Measurements from ENCODE around the gene GDA.

The GDA gene

DNA sequence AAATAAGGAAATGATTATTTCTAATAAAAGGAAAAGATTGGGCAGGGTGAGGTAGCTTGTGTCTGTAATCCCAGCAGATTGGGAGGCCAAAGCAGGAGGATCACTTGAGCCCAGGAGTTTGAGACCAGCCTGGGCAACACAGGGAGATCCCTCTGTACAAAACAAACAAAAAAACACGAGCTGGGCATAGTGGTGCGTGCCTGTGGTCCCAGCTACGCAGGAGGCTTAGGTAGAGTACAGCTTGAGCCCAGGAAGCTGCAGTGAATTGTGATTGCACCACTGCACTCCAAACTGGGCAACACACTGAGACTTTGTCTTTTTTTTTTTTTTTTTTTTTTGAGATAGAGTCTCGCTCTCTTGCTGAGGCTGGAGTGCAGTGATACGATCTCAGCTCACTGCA lies 18.8 kb downstream of the GDA start:
- Histone ChIP-seq H3K9me3 (ENCODE audit: severe bottlenecking) (no peaks in the 10 kb centered on the region), H3K27me3 (ENCODE audit: insufficient read depth, poor library complexity, severe bottlenecking) (no peaks in the 10 kb centered on the region), H3K4me1 (ENCODE audit: insufficient read depth, poor library complexity, severe bottlenecking) (no peaks in the 10 kb centered on the region), H3K4me3 (ENCODE audit: severe bottlenecking) (no peak overlapping the region), H3K27ac (ENCODE audit: poor library complexity, severe bottlenecking) (no peak overlapping the region), H3K36me3 (ENCODE audit: low read depth) (no peaks in the 10 kb centered on the region)
- TF ChIP-seq, protein P1, sequence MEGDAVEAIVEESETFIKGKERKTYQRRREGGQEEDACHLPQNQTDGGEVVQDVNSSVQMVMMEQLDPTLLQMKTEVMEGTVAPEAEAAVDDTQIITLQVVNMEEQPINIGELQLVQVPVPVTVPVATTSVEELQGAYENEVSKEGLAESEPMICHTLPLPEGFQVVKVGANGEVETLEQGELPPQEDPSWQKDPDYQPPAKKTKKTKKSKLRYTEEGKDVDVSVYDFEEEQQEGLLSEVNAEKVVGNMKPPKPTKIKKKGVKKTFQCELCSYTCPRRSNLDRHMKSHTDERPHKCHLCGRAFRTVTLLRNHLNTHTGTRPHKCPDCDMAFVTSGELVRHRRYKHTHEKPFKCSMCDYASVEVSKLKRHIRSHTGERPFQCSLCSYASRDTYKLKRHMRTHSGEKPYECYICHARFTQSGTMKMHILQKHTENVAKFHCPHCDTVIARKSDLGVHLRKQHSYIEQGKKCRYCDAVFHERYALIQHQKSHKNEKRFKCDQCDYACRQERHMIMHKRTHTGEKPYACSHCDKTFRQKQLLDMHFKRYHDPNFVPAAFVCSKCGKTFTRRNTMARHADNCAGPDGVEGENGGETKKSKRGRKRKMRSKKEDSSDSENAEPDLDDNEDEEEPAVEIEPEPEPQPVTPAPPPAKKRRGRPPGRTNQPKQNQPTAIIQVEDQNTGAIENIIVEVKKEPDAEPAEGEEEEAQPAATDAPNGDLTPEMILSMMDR (IDR thresholded peaks at IDR 0.05; ENCODE audit: poor library complexity, severe bottlenecking), result no peak
- no peak for ATAC-seq (ENCODE audit: low read depth)
- DNase-seq (ENCODE audit: low spot score), result no peak

DNA sequence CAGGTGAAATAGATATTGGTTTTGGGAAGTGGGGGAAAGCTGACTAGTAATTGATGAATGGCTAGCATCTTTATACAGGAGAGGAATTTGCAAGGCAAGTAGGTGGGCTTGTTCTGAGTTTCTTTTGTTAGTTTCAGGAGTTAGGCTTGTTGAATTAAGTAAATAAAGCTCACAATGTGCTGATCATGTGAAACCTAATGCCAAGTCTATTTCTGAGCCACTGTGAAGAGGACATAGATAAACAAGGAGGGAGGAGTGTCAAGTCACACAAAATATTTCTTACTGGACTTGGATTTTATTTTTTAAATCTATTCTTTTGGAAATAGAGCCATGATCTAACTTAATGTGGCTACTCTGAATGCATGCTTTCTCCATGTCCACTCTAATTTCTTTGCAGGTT lies 19.9 kb downstream of the GDA start:
- H3K4me3 ChIP-seq (ENCODE audit: severe bottlenecking), result no peak overlapping the region
- ATAC-seq (ENCODE audit: low read depth), result no peak
- no peaks in the 10 kb centered on the region for H3K4me1 ChIP-seq (ENCODE audit: insufficient read depth, poor library complexity, severe bottlenecking)
- no peaks in the 10 kb centered on the region for H3K36me3 ChIP-seq (ENCODE audit: low read depth)
- H3K27ac ChIP-seq (ENCODE audit: poor library complexity, severe bottlenecking), result no peak overlapping the region
- no peaks in the 10 kb centered on the region for H3K9me3 ChIP-seq (ENCODE audit: severe bottlenecking)
- no peaks in the 10 kb centered on the region for H3K27me3 ChIP-seq (ENCODE audit: insufficient read depth, poor library complexity, severe bottlenecking)
- TF ChIP-seq, protein P1 (IDR thresholded peaks at IDR 0.05; ENCODE audit: poor library complexity, severe bottlenecking), result no peak
- DNase-seq (ENCODE audit: low spot score), result no peak

DNA sequence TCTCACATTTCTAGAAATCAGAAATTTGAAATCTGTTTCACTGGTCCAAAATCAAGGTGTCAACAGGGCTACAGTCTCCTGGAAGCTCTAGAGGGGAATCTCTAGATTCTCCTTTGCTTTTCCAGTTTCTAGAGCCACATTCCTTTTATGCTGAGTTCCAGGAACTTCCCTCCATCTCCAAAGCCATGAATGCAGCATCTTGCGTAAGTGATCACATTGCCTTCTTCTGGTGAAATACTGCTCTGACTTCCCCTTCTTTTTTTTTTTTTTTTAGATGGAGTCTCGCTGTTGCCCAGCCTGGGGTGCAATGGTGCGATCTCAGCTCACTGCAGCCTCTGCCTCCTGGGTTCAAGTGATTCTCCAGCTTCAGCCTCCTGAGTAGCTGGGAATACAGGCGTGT lies 23.8 kb downstream of the GDA start:
- ATAC-seq (ENCODE audit: low read depth) (no peak), DNase-seq (ENCODE audit: low spot score) (no peak)
- H3K27me3 ChIP-seq (ENCODE audit: insufficient read depth, poor library complexity, severe bottlenecking), result no peaks in the 10 kb centered on the region
- no peak overlapping the region for H3K27ac ChIP-seq (ENCODE audit: poor library complexity, severe bottlenecking)
- no peak overlapping the region for H3K4me3 ChIP-seq (ENCODE audit: severe bottlenecking)
- H3K4me1 ChIP-seq (ENCODE audit: insufficient read depth, poor library complexity, severe bottlenecking), result no peaks in the 10 kb centered on the region
- H3K9me3 ChIP-seq (ENCODE audit: severe bottlenecking), result no peaks in the 10 kb centered on the region
- H3K36me3 ChIP-seq (ENCODE audit: low read depth), result no peaks in the 10 kb centered on the region
- TF ChIP-seq, protein P1 (IDR thresholded peaks at IDR 0.05; ENCODE audit: poor library complexity, severe bottlenecking), result no peak

DNA sequence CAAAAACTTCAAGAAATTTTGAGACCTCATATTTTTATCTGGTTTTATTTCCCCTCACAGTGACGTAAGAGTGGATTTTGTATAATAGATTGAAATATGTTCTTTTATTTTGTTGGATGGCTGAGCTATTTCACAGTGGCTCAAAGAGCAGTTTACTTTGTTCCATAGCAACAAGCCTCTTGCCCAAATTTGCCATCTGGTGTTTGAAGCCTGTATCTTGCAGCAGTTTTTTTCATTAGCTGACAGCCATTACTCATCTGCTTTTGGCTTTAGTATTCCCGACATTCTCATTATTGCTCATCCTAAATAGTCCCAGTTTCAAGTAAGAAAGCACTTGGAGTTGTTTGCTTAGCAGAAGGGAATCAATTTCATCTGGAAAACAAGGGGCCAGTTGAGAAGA lies 36.3 kb downstream of the GDA start:
- Histone ChIP-seq H3K27me3 (ENCODE audit: insufficient read depth, poor library complexity, severe bottlenecking) (no peaks in the 10 kb centered on the region), H3K4me3 (ENCODE audit: severe bottlenecking) (no peak overlapping the region), H3K9me3 (ENCODE audit: severe bottlenecking) (no peaks in the 10 kb centered on the region), H3K4me1 (ENCODE audit: insufficient read depth, poor library complexity, severe bottlenecking) (no peaks in the 10 kb centered on the region), H3K36me3 (ENCODE audit: low read depth) (no peaks in the 10 kb centered on the region), H3K27ac (ENCODE audit: poor library complexity, severe bottlenecking) (no peak overlapping the region)
- ATAC-seq (ENCODE audit: low read depth), result no peak
- DNase-seq (ENCODE audit: low spot score), result no peak
- TF ChIP-seq, protein P1 (IDR thresholded peaks at IDR 0.05; ENCODE audit: poor library complexity, severe bottlenecking), result no peak

DNA sequence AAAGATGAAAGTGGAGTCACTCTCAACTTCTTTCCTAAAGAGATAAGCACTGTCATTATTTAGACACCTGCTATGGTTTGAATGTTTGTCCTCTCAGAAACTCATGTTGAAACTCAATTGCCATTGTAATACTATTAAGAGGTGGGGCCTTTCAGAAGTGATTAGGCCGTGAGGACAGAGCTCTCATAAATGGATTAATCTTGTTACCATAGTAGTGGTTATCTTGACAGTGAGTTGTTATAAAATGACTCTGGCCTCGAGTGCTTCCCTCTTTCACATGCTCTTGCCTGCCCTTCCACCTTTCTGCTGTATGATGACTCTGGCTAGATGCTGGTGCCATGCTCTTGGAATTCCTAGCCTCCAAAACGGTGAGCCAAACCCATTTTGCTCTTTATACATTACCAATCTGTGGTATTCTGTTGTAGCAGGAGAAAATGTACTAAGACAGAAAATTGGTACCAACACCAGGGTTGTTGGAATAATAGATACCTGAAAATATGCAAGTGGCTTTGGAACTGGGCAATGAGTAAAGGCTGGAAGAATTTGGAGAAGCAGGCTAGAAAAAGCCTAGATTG lies 38.0 kb downstream of the GDA start:
- no peak for DNase-seq (ENCODE audit: low spot score)
- TF ChIP-seq, protein P1 (IDR thresholded peaks at IDR 0.05; ENCODE audit: poor library complexity, severe bottlenecking), result no peak
- no peak overlapping the region for H3K27ac ChIP-seq (ENCODE audit: poor library complexity, severe bottlenecking)
- no peak overlapping the region for H3K4me3 ChIP-seq (ENCODE audit: severe bottlenecking)
- no peaks in the 10 kb centered on the region for H3K27me3 ChIP-seq (ENCODE audit: insufficient read depth, poor library complexity, severe bottlenecking)
- H3K9me3 ChIP-seq (ENCODE audit: severe bottlenecking), result no peaks in the 10 kb centered on the region
- no peak for ATAC-seq (ENCODE audit: low read depth)
- H3K4me1 ChIP-seq (ENCODE audit: insufficient read depth, poor library complexity, severe bottlenecking), result no peaks in the 10 kb centered on the region
- H3K36me3 ChIP-seq (ENCODE audit: low read depth), result no peaks in the 10 kb centered on the region

Measured in RWPE2 (cell line).